GM21825 (cell line): ENCODE data around the gene AGAP1.
"Not testable (repeated sequence)": the region's sequence is repeated elsewhere in the genome, so short reads cannot be mapped to it uniquely, and the experiment has no call there.

Experiments used
- ATAC-seq: cut with Tn5 transposase; IDR thresholded peaks from one replicate; pipeline ENCODE4 v1.9.1; 2021; ENCODE audit warnings: mild to moderate bottlenecking, moderate library complexity; ENCODE audit not compliant: unreplicated experiment

The AGAP1 gene

GRCh38 chr2:235754357-235755207 is 260.7 kb downstream of the AGAP1 start:
- no peak for ATAC-seq

DNA sequence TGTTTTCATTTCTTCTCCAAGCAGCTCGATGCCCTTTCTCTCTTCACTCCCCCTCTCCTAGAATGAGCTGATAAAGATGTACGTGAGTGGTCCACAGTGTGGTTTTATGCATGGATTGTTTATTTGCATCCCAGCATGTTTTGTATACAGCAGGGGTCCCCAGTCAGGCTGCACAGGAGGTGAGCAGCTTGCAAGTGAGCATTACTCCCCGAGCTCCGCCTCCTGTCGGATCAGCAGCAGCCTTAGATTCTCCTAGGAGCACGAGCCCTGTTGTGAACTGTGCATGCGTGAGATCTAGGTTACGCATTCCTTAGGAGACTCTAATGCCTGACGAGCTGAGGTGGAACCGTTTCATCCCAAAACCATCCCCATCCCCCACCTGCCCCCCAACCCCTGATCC is 262.6 kb downstream of the AGAP1 start:
- ATAC-seq: no peak

DNA sequence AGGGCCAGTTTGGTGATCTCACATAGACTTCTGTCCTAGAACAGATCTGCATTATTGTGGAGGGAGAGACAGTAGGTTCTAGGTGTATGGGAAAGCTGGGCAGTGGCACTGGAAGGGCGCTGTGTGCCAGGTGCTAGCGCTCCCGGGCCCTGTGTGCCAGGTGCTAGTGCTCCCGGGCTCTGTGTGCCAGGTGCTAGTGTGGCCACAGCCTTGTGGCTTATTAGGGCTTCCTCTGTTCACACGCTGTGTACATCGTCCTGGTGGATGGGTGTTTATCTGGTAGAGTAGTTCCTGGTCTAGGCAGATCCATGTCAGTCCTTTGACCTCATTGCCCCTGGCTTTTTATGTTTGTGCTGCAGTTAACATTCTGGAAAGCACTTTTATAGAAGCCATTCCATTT is 263.4 kb downstream of the AGAP1 start:
- ATAC-seq: no peak

- ATAC-seq: no peak
Observed at GRCh38 chr2:235757640-235758039, 263.8 kb downstream of the AGAP1 start.

- no peak for ATAC-seq
Observed at GRCh38 chr2:235762832-235763598, 269.2 kb downstream of the AGAP1 start.

GRCh38 chr2:235763816-235764215 is 270.0 kb downstream of the AGAP1 start:
- no peak for ATAC-seq

DNA sequence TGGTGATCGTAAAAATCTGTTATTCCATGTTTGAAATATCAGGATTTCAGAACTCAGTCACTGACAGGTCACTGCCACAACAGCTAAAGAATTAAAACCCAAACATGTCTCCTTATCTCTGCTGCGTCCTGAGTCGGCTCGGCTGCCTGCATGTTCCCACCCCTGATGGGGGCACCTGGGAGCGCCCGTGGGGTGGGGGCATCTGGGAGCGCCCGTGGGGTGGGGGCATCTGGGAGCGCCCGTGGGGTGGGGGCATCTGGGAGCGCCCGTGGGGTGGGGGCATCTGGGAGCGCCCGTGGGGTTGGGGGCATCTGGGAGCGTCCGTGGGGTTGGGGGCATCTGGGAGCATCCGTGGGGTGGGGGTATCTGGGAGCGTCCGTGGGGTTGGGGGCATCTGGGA is 270.6 kb downstream of the AGAP1 start:
- not testable (repeated sequence) for ATAC-seq

DNA sequence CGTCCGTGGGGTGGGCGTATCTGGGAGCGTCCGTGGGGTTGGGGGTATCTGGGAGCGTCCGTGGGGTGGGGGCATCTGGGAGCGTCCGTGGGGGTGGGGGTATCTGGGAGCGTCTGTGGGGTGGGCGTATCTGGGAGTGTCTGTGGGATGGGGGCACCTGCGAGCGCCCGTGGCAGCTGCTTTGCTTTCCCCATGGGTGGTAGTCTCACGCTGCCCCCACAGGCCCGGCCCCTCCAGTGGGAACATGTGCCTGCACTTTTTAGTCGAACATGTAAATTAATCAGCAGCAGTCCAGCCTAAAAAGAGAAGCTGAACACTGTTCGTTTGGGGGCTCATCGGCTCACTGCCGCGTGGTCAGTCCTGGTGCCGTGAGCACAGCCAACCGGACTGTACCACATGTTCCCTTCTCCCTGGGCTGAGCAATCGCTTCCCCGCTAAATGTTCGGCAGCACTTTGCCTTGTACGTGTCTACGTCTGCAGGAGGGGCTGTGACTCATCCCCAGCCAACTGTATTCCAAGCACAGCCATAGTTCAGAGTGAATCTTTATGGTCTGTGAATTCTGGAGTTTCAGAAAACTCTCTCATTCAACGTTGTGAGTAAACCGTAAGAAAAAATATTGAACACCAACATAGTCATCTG is 271.5 kb downstream of the AGAP1 start:
- no peak for ATAC-seq

GRCh38 chr2:235766278-235766677 is 272.4 kb downstream of the AGAP1 start:
- peak; percentile 75 for ATAC-seq

- no peak for ATAC-seq
Observed at GRCh38 chr2:235768606-235769005, 274.8 kb downstream of the AGAP1 start.

- ATAC-seq: no peak
Observed at GRCh38 chr2:235769046-235769445, 275.2 kb downstream of the AGAP1 start.

DNA sequence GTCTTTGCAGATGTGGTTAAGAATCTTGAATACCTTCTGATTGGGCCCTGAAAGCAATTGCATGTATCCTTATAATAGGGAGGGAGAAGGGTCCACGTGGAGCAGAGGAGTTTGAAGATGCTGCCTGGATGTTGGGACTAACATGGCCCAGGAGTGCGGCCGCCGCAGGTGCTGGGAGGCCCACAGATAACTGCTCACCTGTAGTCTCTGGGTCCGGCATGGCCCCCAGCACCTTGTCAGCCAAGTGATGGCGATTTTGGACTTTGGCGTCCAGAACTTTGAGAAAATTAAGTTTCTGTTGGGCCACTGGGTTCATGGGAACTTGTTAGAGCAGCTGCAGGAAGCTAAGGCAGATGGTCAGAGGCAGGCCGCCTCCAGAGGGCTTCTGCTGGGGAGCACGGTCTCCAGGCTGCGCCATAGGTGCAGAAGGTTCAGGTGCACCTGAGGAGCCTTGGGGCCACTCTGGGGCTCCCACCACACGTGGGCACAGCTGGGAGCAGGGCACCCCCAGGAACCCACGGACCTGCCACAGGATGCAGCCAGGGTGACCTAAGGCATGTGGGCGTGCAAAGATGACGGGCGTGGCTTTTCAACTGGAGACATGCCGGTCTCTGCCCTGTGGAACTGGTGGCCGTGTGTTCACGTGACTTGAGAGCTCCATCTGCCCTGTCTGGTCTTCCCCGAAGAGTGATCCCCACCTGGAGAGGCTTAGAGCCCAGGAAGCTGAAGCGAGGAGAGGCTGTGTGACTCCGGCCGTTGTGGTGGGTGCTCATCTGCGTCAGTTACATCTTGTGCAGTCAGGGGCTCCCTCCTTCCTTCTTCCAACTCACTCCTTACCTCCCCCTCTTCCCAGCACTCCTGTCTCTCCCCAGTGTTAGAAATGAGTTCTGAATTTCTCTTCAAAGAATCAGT is 277.3 kb downstream of the AGAP1 start:
- no peak for ATAC-seq

DNA sequence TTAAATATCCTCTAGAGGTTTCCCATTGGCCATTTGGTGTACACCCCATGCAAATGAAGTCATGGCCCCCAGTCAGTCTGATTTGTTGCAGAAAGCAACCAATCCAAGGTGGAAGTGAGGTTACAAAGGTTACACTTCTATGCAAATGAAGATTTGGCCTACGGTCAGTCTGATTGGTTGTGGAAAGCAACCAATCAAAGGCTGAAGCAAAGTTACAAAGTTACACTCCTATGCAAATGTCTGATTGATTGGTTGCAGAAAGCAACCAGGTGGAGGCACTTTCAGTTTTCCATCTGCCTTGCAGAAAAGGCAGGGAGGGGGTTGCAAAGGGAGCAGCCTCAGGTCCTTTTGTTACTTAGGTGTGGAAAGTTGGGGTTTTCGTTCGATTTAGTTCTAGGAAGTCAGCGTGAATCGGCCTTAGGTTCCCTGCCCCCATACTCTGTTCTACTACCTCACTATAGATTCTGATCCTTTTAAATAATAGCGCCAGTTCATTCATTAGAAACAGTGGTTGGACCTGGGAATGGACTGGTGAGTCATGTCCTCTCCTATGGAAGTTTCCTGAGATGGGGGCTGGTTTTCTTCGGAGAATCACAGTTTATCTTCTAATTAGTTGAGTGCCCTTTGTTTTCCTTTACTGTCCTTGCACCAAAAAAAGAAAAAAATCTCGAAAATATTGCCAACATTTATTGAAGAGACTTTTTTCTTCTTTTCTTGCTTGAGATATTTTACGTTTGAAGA is 279.5 kb downstream of the AGAP1 start:
- no peak for ATAC-seq

DNA sequence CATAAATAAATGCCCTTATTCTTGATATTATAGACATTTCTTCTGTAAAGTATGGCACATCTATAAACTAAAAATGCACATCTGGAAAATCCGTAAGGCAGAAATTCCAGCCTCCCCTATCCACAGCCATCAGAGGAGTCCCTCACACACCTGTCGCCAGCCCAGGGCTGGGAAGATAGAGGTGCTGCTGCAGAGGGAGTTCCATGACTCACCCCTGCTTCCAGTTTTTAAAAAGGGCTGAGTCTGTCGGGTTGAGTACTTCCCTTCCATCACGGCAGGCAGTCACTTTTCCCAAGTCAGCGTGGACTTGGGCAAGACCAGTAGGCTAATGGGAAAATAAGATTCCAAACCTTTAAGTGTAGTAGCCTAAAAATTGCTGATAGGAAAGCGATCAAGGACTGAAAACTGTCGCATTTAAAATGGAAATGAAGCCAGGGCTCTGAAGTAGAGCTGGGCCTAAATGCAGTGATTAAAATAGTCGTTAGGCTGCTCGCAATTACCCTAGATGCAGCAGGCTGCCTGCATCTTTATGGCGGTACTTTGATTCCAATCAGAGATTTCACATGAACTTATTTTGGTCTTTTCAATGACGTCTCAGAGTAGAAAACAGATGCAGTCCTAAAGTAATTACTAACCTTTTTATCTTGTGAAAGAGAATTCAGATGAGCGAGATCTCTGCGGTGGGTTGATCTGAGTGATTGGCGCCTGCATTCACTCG is 280.5 kb downstream of the AGAP1 start:
- no peak for ATAC-seq

DNA sequence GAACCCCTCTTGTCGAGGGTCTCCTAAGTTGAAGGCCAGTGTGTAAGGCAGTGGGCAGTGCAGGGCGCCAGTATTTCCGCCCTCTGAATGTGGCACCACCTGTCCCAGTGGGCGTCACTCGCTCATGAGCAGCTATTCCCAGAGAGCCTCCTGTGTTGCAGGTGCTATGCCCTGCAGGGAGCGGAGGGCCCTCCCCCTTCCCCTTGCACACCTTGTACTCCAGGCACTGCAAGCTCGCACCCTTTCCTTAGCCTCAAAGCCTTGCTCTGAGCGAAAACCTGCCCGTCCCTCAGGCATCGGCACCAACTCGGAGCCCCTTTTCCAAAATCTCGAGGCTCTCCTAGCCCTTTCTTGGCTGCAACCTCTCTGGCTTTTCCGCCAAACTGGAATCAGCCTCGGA is 282.7 kb downstream of the AGAP1 start:
- ATAC-seq: no peak

GRCh38 chr2:235779444-235779896 is 285.6 kb downstream of the AGAP1 start:
- ATAC-seq: no peak

- ATAC-seq: no peak
Observed at GRCh38 chr2:235780401-235780800, 286.6 kb downstream of the AGAP1 start.

- no peak for ATAC-seq
Observed at GRCh38 chr2:235781775-235782174, 287.9 kb downstream of the AGAP1 start.

DNA sequence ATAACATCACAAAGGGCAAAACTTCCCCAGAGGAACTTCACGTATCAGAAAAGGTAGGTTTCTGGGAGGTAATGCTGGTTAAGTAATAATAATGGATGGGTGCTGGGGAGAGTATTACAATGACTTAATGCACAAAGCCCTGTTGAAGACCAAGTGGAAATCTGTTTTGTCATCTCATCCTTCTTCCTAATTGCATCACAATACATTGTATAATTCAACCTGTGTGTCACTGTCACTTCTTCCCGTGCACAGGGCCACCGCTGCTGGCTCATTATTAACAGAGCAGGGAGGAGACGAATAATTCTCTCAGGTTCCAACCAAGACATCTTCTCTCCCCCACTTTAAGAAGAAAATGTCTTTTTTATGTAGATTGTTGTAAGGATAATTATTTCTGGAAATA is 290.9 kb downstream of the AGAP1 start:
- no peak for ATAC-seq
